Measurements from ENCODE around the gene SLC25A10.

- TF ChIP-seq POLR2A (IDR thresholded peaks at IDR 0.05; ENCODE audit: low read depth, low read length) (no peak), POLR2AphosphoS5 (IDR thresholded peaks at IDR 0.05; ENCODE audit: low read depth, low read length) (no peak)
Measured at GRCh38 chr17:81726004-81726403, 13.9 kb downstream of the SLC25A10 start.

All from GM12892 (cell line).